B cell (primary cell): ENCODE data around the gene ZMYND8. TPM values are rescaled to one million over a fixed set of nuclear protein-coding genes. Genes with fewer than 3 reads are reported as not detected.

Source experiments
- ATAC-seq: fragments of 200-7000 bp; cut with Tn5 transposase; one replicate; pipeline ENCODE4 v1.10.0; 2021; ENCODE audit warnings: low read depth, mild to moderate bottlenecking, moderate number of reproducible peaks, moderate library complexity
- CTCF ChIA-PET: fragments of 350-600 bp; sonication (Branson Sonifier 250); formaldehyde crosslinking; loops from one replicate; lab custom pipeline; 2021; ENCODE audit warnings: antibody characterized with exemption, inconsistent platforms; lab: Charles Lee
- POLR2A ChIA-PET: fragments of 350-600 bp; sonication (Branson Sonifier 250); formaldehyde crosslinking; loops from one replicate; lab custom pipeline; 2021; ENCODE audit warnings: antibody characterized with exemption; lab: Charles Lee
- DNase-seq: peaks from one replicate; pipeline ENCODE4 v3.0.0; 2013
- H2AFZ ChIP-seq: 2 replicates; pipeline ENCODE4 v1.6.1; 2012; ENCODE audit warnings: mild to moderate bottlenecking, low read depth, low read length; ENCODE audit not compliant: insufficient read depth, poor library complexity, severe bottlenecking
- H3K27ac ChIP-seq, 2 donors: 1 replicate in 1 of 2; 2 replicates in 1 of 2; pipeline ENCODE4 v1.5.1; 2012 to 2013; ENCODE audit warnings: low read length in 2 of 2, mild to moderate bottlenecking in 2 of 2, moderate library complexity in 1 of 2
- H3K27me3 ChIP-seq, 4 experiments: fragments of 200-600 bp in 1 of 4; sonication (generic) in 1 of 4; replicated peaks in 1 of 4; 1 replicate in 2 of 4; 2 replicates in 2 of 4; pipeline versions ENCODE4 v1.6.1 to v1.7.0; 2013 to 2016; ENCODE audit warnings: low read length in 3 of 4, mild to moderate bottlenecking in 2 of 4, mixed read lengths in 1 of 4, moderate library complexity in 1 of 4; ENCODE audit not compliant: insufficient read depth in 4 of 4, control insufficient read depth in 3 of 4; ENCODE audit errors: control extremely low read depth in 1 of 4
- H3K36me3 ChIP-seq, 2 experiments: replicated peaks in 1 of 2; 1 replicate in 1 of 2; 2 replicates in 1 of 2; pipeline versions ENCODE4 v1.6.1 to v1.7.1; 2013; ENCODE audit warnings: low read length in 1 of 2; ENCODE audit not compliant: insufficient read depth in 2 of 2, control insufficient read depth in 1 of 2; ENCODE audit errors: control extremely low read depth in 1 of 2, extremely low read depth in 1 of 2
- H3K4me1 ChIP-seq, 2 donors: fragments of 200-600 bp in 1 of 2; sonication (generic) in 1 of 2; 1 replicate in 1 of 2; 2 replicates in 1 of 2; pipeline versions ENCODE4 v1.5.1 to v1.6.1; 2013 to 2017; ENCODE audit warnings: low read length in 2 of 2; ENCODE audit not compliant: control insufficient read depth in 2 of 2, insufficient read depth in 2 of 2
- H3K4me2 ChIP-seq: replicated peaks from 2 replicates; pipeline ENCODE3; 2012; ENCODE audit warnings: mild to moderate bottlenecking, low read depth, low read length; ENCODE audit not compliant: poor library complexity, severe bottlenecking
- H3K4me3 ChIP-seq, 5 experiments: fragments of 200-600 bp in 1 of 5; sonication (generic) in 1 of 5; 1 replicate in 3 of 5; 2 replicates in 2 of 5; pipeline versions ENCODE4 v1.5.1 to v1.7.0; 2011 to 2016; ENCODE audit warnings: low read length in 4 of 5, mild to moderate bottlenecking in 4 of 5, low read depth in 2 of 5, control low read depth in 1 of 5, moderate library complexity in 1 of 5; ENCODE audit not compliant: insufficient read depth in 1 of 5; ENCODE audit errors: control extremely low read depth in 1 of 5, extremely low read depth in 1 of 5
- H3K79me2 ChIP-seq: fragments of 200-600 bp; sonication (generic); one replicate; pipeline ENCODE4 v1.6.0; 2016; ENCODE audit warnings: low read length; ENCODE audit not compliant: control insufficient read depth, insufficient read depth
- H3K9ac ChIP-seq: fragments of 200-600 bp; sonication (generic); 2 replicates; pipeline ENCODE4 v1.6.1; 2017; ENCODE audit warnings: mild to moderate bottlenecking, low read length, moderate library complexity
- H3K9me3 ChIP-seq, 3 donors: one replicate each; pipeline versions ENCODE4 v1.6.1 to v1.7.1; 2013; ENCODE audit warnings: low read length in 2 of 3; ENCODE audit not compliant: control insufficient read depth in 2 of 3, insufficient read depth in 1 of 3; ENCODE audit errors: control extremely low read depth in 1 of 3
- H4K20me1 ChIP-seq: 2 replicates; pipeline ENCODE4 v1.6.0; 2012; ENCODE audit warnings: mild to moderate bottlenecking, low read length; ENCODE audit not compliant: insufficient read depth, control insufficient read depth, poor library complexity, severe bottlenecking
- H3K27ac Mint-ChIP-seq: one replicate; pipeline ENCODE4 v1.8.0; 2021; ENCODE audit warnings: mixed read lengths
- H3K27me3 Mint-ChIP-seq: one replicate; pipeline ENCODE4 v1.8.0; 2021; ENCODE audit warnings: mixed read lengths
- H3K4me1 Mint-ChIP-seq: one replicate; pipeline ENCODE4 v1.8.0; 2021; ENCODE audit warnings: mixed read lengths
- H3K4me3 Mint-ChIP-seq: one replicate; pipeline ENCODE4 v1.8.0; 2021; ENCODE audit warnings: mixed read lengths
- H3K9me3 Mint-ChIP-seq: one replicate; pipeline ENCODE4 v1.8.0; 2022; ENCODE audit warnings: mixed read lengths; ENCODE audit not compliant: insufficient read depth
- EZH2 ChIP-seq: IDR thresholded peaks from 2 replicates; pipeline ENCODE4 v1.6.1; 2012; ENCODE audit warnings: borderline replicate concordance, low read depth, mild to moderate bottlenecking, moderate library complexity, low read length; ENCODE audit not compliant: insufficient read depth, poor library complexity, severe bottlenecking
- WGBS: methylation state at CpG from one replicate; pipeline ENCODE4 v1.1.5; 2013; ENCODE audit warnings: missing lambda C conversion rate; ENCODE audit not compliant: insufficient coverage; 5-methylcytosine and 5-hydroxymethylcytosine counted together
- intact Hi-C: fragments of 100-400 bp; cut with micrococcal nuclease; formaldehyde crosslinking; loops from one replicate; pipeline ENCODE4 v1.10.0; 2022
- polyA plus RNA-seq: library from polyadenylated mRNA; depleted of rRNA; stranded (reverse); fragments of >200 nt; gene quantifications from 2 replicates; pipeline ENCODE4 v1.2.3, GENCODE V29; 2012
- total RNA-seq, 2 donors: library from RNA; stranded (reverse); fragments of 120-200 nt in 1 of 2; gene quantifications; 1 replicate in 1 of 2; 2 replicates in 1 of 2; pipeline versions ENCODE4 v1.2.3 to v1.2.4, GENCODE V29; 2013 to 2022
- TF ChIP-seq, protein P1 (sequence below): fragments of 200-600 bp; IDR thresholded peaks from one replicate; pipeline ENCODE4 v1.8.0; 2022; ENCODE audit warnings: antibody characterized with exemption, mild to moderate bottlenecking

Gene ZMYND8
- total and polyA plus RNA-seq, 2 donors (not counting 1 experiment from before 2014, with no cell fraction given), result 20.3 to 67.2 TPM

DNA sequence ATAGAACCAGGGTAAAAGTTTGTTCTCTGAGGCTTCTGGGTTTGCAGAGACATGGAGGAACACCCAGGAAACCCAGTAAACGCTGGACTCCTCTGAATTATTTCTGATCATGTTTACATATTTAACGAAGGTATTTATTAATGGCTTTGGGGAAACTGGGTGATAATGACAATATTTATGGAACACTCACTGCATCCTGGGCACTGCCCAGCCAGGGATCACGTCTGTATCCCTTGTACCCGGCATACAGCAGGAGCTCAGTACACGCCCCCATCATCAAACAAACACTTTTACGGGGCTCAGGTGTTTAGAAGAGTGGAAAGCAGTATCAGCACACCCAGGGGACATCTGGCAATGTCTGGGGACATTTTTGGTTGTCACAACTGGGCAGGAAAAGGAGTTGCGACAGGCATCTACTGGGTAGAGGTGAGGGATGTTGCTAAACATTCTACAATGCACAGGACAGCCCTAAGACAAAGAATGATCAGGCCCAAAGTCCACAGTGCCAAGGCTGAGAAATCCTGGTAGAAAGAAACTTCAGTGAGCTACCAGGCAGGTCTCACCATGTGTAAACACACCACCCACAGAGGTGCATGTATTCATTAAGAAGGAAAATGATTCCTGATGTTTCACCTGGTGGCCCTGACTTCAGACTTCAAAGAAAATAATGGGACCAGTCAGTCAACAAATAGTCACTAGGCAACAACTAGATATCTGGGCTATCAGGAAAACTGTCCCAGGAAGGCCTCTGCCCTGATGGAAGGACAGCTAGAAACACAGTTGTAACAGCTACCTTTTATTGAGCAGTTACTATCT, 35.3 kb downstream of the ZMYND8 start:
- Mint-ChIP-seq H3K4me3 (no peak overlapping the region), H3K9me3 (no peaks in the 10 kb centered on the region), H3K27me3 (no peaks in the 10 kb centered on the region), H3K27ac (peak overlapping the region; percentile 61), H3K4me1 (peaks cover 63% of the 10 kb centered on the region)
- peaks cover 0 to 20% of the 10 kb centered on the region in 2 experiments for H3K36me3 ChIP-seq
- intact Hi-C loops, result no loop called here
- no peaks in the 10 kb centered on the region for H3K9me3 ChIP-seq
- H4K20me1 ChIP-seq, result peaks cover 91% of the 10 kb centered on the region
- H3K79me2 ChIP-seq, result peaks cover 100% of the 10 kb centered on the region
- DNase-seq (no peak), ATAC-seq (no peak)
- no peak overlapping the region for H3K9ac ChIP-seq
- no peak overlapping the region for H3K4me2 ChIP-seq
- H3K4me3 ChIP-seq, result no peak overlapping the region
- H3K4me1 ChIP-seq, result peaks cover 31 to 34% of the 10 kb centered on the region in 2 donors
- WGBS, result 100% methylated on average over 1 of the region's 7 CpGs
- TF ChIP-seq, protein P1, sequence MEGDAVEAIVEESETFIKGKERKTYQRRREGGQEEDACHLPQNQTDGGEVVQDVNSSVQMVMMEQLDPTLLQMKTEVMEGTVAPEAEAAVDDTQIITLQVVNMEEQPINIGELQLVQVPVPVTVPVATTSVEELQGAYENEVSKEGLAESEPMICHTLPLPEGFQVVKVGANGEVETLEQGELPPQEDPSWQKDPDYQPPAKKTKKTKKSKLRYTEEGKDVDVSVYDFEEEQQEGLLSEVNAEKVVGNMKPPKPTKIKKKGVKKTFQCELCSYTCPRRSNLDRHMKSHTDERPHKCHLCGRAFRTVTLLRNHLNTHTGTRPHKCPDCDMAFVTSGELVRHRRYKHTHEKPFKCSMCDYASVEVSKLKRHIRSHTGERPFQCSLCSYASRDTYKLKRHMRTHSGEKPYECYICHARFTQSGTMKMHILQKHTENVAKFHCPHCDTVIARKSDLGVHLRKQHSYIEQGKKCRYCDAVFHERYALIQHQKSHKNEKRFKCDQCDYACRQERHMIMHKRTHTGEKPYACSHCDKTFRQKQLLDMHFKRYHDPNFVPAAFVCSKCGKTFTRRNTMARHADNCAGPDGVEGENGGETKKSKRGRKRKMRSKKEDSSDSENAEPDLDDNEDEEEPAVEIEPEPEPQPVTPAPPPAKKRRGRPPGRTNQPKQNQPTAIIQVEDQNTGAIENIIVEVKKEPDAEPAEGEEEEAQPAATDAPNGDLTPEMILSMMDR, result no peak
- no peak for TF ChIP-seq EZH2
- ChIA-PET POLR2A (interaction anchor here (0.6 kb wide), 1 partner anchor 37 kb away, joined by 4 read pairs; no protein-coding TSS in a partner anchor), CTCF (interaction anchor here (0.6 to 1.6 kb wide), 5 partner anchors 15 to 1374 kb away, joined by 3 to 8 read pairs (median 4); no protein-coding TSS in a partner anchor)
- no peaks in the 10 kb centered on the region for H3K27me3 ChIP-seq
- H2AFZ ChIP-seq, result no peak overlapping the region
- no peak overlapping the region for H3K27ac ChIP-seq
